ENCODE measurements around the gene TMEM231.

GRCh38 chr16:75526032-75526790 lies 29.8 kb downstream of the TMEM231 start:
- no peak for TF ChIP-seq CTCF (IDR thresholded peaks at IDR 0.05)
- no peak for TF ChIP-seq POLR2A (IDR thresholded peaks at IDR 0.05)
